GM21619 (cell line): ENCODE data around the gene ADAM30.

Experiments
- ATAC-seq: cut with Tn5 transposase; IDR thresholded peaks from one replicate; pipeline ENCODE4 v1.9.1; 2021; ENCODE audit not compliant: unreplicated experiment

ADAM30 gene

GRCh38 chr1:119909890-119910596, 13.7 kb upstream of the ADAM30 start:
- no peak for ATAC-seq

GRCh38 chr1:119908661-119909060, 12.3 kb upstream of the ADAM30 start:
- no peak for ATAC-seq

GRCh38 chr1:119906927-119907652, 10.8 kb upstream of the ADAM30 start:
- ATAC-seq: no peak

GRCh38 chr1:119903443-119903835, 7.1 kb upstream of the ADAM30 start:
- no peak for ATAC-seq

GRCh38 chr1:119902775-119903442, 6.6 kb upstream of the ADAM30 start:
- ATAC-seq: no peak

- ATAC-seq: no peak
Measured at GRCh38 chr1:119898981-119899720, 2.8 kb upstream of the ADAM30 start.

- no peak for ATAC-seq
Measured at GRCh38 chr1:119898530-119898929, 2.2 kb upstream of the ADAM30 start.

- ATAC-seq: no peak
Measured at GRCh38 chr1:119895102-119895501, 1.2 kb downstream of the ADAM30 start.

GRCh38 chr1:119893827-119894700, 2.3 kb downstream of the ADAM30 start:
- no peak for ATAC-seq

- no peak for ATAC-seq
Measured at GRCh38 chr1:119893238-119893791, 3.0 kb downstream of the ADAM30 start.

GRCh38 chr1:119891386-119891785, 4.9 kb downstream of the ADAM30 start:
- ATAC-seq: no peak

- ATAC-seq: no peak
Measured at GRCh38 chr1:119888476-119888875, 7.8 kb downstream of the ADAM30 start.

- no peak for ATAC-seq
Measured at GRCh38 chr1:119887427-119887826, 8.9 kb downstream of the ADAM30 start.

GRCh38 chr1:119885903-119886783, 10.2 kb downstream of the ADAM30 start:
- no peak for ATAC-seq

- ATAC-seq: no peak
Measured at GRCh38 chr1:119884711-119885110, 11.6 kb downstream of the ADAM30 start.

GRCh38 chr1:119883826-119884225, 12.5 kb downstream of the ADAM30 start:
- ATAC-seq: no peak

GRCh38 chr1:119882132-119883049, 13.9 kb downstream of the ADAM30 start:
- ATAC-seq: no peak
